GM18858 (cell line): ENCODE data around the gene ASIC2.

Experiments used
- ATAC-seq: cut with Tn5 transposase; IDR thresholded peaks from one replicate; pipeline ENCODE4 v1.9.1; 2021; ENCODE audit not compliant: unreplicated experiment

Gene ASIC2

GRCh38 chr17:33205552-33205951 is 87.5 kb downstream of the ASIC2 start:
- ATAC-seq = no peak

- no peak for ATAC-seq
Observed at GRCh38 chr17:33204701-33205100, 88.4 kb downstream of the ASIC2 start.

DNA sequence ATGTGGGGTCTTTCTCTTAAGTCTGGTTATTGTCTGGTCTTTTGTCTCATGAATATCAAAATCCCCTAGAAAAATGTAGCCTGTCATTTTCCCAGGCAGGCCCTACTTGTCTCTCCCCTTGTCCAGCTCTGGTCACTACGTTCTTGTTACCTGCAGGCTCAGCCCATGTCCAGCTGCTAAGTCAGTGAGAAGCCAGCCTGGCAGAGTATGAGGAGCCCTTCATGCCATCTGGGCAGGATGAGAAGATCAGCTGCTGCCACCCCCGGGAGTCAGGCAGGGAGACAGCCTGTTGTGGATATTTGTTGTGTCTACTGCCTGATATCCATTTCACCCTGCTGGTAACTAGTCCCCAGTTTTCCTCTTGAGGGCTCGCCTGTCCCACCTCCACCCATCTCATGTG is 88.9 kb downstream of the ASIC2 start:
- no peak for ATAC-seq

DNA sequence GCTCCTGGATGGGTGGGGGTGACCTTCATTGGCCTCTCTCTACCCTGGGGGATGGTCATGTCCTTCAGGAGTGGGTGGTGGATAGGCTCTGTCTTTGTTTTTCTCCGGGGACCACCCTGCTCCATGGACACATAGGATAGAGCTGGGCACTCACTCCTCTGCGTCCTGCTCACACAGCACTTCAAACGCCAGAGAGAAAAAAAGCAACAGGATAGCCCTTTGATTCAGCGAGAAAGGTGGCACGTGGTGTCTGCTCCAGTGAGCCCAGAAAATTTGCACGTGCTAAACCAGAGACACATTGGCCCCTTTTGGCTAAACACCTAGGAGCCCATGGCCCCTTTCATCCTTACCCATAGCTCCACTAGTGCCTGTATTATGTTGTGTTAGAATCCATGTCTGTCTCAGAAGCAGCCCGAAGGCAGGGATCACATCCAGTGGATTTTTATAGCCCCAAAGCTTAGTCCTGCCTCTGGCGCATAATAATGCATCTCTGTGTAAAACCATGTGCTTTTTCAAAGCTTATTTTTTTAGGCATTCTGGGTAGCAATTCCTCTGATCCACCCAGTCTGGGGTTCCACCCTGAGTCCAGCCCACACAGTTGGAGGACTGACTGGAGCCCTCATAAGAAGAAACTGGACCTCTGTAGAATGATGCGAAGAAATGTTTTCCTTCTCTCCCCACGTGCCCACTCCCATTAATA is 90.1 kb downstream of the ASIC2 start:
- ATAC-seq = no peak

DNA sequence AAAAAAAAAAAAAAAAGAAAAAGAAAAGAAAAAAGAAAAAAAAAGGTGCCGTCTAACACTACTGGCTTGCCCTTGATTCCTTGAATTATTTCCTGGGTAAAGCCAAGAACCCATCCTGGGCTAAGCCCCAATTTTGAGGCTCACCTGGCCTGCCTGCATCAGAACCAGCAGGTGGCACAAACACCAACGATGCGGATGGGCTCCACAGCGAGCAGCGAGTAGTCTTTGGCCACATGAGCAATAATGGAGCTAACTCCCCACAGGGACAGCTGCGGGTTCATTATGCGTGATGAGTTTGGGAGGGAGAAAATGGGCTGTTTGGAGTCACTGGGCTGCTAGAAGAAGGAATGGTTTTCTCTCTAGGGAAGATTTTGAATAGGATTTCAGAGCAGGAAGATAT is 91.1 kb downstream of the ASIC2 start:
- no peak for ATAC-seq

DNA sequence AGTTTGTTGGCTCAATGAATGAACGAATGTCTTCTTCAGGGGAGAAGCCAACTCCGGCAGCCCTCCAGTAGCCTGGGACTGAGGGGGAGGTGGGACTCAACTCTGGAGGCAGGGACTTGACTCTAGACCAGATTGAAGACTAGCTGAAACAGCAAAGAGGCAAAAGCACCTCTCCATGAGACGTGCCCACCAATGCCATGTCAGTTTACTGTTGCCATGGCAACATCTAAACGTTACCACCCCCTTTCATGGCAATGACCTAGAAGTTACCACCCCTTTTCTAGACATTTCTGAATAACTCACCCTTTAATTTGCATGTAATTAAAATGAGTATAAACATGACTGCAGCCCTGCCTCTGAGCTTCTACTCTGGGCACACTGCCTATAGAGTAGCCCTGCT is 91.8 kb downstream of the ASIC2 start:
- ATAC-seq = no peak

GRCh38 chr17:33200587-33200986 is 92.5 kb downstream of the ASIC2 start:
- ATAC-seq = no peak

GRCh38 chr17:33199571-33200510 is 93.3 kb downstream of the ASIC2 start:
- ATAC-seq = no peak

DNA sequence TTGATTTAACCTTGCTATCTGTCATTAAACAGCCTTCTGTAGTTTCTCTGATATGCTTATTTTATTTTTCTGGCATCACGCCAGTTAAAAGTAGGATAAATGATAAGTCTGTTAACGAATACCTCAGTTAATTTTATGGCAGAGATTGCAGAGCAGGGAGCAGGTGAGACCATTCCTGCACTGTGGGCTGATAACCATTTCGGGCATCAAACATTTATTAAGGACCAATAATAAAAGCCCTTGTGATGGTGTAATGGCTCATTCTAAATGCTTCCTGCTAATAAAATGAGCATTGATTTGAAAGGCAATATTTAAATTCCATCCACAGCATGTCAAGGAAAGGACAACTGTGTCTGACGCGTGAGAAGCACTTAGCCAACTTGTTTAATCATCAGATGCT is 94.1 kb downstream of the ASIC2 start:
- ATAC-seq = no peak

DNA sequence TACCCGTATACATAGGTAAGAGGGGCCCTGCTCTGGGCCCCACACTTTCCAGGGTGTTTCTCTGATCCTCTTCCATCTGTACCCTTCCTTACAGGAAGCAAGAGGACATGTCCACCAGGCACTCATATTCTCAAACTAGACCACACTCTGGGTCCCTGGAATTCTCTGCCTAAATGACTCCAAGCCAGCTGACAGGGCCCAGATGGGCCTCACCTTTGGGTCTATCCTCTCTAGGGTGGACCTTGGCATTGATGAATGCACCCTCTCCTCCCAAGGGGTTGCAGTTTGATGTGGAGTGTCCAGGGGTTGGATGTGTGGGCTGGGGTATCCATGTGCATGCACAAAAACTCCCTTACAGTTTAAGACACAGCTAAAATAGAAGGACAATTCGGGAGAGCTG is 95.8 kb downstream of the ASIC2 start:
- ATAC-seq = no peak

DNA sequence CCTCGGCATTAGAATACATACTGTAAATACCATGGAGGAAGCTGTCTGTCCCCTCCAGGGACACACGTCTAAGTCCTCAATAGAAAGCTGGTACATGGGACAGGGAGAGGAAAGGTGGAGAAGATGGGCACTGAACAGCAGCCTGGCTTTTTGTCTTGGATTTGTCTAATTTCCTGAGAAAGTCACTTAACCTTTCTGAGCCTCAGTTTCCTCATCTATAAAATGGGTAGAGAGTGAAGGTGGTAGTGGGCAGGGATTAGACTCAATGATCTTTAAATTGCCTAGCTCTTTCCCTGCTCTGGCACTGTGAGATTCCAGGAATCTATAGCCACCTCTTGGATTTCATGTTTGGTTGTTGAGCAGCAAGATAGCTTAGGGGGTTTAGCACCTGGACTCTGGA is 96.2 kb downstream of the ASIC2 start:
- ATAC-seq = no peak

DNA sequence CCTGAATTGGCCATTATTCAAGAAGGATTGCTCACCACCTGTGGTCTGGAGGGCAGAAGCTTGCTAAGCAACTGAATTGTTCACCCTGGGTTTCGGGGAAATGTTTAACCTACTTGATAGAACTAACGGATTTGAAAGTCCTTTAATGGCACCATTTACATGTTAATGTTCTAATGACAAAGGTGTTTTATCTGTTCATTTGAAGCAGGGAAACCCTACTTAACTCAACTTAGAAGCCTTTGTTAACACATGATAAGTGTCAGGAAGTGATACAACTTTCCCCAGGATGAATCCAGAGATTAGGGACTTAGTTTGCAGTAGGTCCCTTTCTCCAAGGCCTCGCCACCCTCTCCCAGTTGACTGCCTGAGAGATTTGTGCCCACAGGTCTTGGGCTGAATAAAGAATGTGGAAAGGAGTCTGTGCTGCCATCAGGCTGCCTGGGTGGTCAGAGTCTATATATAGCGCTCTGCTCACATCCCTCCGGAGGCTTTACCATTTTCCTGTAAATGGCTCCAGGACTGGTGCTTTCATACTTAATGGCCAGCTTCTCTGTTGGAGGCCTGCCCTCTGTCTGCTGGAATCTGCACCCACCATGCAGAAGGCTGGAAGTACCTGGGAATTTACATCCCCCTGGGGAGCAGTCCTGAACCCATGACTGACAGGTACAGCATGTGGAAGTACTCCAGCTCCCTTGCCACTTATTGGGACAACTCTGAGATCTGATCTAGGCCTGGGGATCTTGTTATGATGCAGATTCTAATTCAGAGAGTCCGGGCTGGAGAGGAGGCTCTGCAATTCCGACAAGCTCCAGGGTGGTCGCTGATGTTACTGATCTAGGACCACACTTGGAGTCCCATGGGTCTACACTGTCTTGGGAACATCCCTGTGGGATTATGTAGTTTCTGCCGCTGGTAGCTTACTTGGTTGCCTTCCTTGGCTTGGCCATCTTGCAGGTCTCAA is 99.9 kb downstream of the ASIC2 start:
- ATAC-seq = no peak

DNA sequence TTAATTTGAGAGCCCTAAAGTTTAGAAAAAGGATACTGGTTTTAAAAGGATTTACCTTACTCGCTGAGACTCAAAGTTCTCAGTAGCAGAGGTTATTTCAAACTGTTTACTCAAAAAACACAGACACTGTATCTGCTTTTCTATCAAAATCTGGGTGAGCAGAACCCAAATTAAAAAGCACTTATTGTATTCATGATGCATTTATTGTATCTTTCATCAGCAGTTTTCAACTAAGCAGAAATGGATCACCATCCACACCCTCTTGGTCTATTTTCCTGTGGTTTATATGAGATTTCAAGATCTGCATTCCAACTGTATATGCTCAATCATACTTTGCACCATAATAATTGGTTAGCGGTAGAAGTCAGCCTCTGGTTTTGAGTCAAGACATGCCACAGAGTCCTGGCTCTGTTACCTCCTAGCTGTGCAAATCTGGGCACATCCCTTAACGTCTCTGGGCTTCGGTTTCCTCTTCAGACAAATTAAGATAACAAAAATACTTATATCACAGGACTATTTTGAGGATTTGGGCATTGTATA is 109.5 kb downstream of the ASIC2 start:
- ATAC-seq = no peak

GRCh38 chr17:33179151-33179550 is 113.9 kb downstream of the ASIC2 start:
- no peak for ATAC-seq

DNA sequence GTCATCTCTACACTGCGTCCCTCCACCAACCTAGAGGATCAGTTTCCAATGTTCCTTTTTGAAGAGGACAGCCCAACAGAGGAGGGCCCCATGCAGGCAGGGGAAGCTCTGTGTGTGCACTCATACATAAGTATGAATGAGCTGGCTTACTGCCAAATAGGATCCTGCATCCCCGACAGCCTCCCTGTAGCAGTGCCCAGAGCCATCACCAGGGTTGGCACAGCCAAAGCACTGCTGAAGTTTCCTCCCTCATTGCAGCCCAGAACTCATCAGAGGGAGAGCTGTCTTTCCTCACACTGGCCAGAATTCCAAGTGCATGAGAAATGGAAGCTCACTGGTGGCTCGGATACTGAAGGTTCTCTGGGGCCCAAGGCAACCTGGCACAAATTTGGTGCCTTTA is 114.4 kb downstream of the ASIC2 start:
- ATAC-seq = no peak

DNA sequence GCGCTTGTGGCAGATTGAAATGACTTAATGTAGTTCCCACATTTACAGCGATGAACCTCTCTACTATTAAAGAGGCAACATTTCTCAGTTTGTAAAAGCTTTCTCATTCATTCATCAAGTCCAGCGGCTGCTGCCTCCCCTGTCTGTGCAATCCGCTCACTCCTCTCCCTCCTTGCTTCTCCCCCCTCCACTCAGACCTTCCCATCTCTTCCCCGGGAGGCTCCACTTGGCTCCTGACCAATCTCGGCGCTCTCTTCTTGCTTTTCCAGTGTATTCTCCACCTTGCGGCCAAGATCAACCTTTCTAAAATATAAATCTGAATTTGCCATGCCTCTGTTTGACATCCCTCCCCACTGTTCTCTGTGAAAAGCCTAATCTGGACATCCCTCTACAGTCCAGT is 117.5 kb downstream of the ASIC2 start:
- no peak for ATAC-seq

DNA sequence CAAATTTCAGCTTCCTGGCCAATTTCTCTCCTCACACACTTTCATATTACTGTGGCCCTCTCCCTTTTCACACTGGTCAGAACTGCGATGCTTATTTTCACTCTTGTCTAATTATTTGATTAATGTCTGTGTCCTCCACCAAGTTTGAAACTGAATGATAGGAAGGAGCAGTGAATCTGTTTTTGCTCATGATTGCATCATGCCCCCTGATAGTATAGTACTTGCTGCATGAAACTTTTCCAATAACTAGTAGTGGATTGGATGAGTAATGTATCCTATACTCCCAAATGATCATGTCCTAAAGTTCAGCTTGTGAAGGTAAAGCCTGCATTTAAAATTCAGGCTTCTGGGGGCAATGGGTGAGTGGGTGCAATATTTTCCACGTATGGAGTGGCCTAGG is 121.2 kb downstream of the ASIC2 start:
- no peak for ATAC-seq

- ATAC-seq = no peak
Observed at GRCh38 chr17:33169580-33170285, 123.4 kb downstream of the ASIC2 start.

- ATAC-seq = no peak
Observed at GRCh38 chr17:33167736-33168135, 125.4 kb downstream of the ASIC2 start.

DNA sequence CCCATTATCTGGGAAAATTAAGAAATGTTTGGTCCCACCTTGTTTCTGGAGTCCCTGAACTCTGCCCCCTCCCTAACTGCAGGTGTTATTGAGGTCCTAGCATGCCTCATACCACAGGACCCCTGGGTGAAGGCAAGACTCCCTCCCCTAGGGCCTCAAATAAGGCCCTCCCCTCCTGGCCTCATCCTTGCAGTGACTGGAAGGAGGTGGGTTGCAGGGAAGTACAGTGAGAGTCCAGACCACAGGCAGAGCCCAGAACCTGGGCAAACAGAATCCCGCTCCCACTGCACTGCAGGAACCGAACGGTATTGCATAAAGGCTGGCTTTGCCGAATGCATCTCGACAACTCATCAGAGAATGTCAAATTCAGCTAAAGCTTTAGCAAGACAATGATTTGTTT is 126.6 kb downstream of the ASIC2 start:
- ATAC-seq = no peak
